Gastrocnemius medialis (tissue), 4 donors: Measurements from ENCODE around the gene KCTD10.

ENCODE experiments used
- POLR2A ChIP-seq, 2 donors: fragments of 450-650 bp; IDR thresholded peaks; one replicate each; pipeline ENCODE4 v1.6.1; 2017; ENCODE audit warnings: antibody characterized with exemption in 2 of 2, mild to moderate bottlenecking in 2 of 2, moderate library complexity in 2 of 2
- TF ChIP-seq, protein P1 (sequence below), 5 experiments: fragments of 450-650 bp in 3 of 5; fragments of 200-600 bp in 2 of 5; sonication (generic) in 2 of 5; IDR thresholded peaks in 4 of 5; conservative IDR thresholded peaks in 1 of 5; 1 replicate in 4 of 5; 2 replicates in 1 of 5; pipeline ENCODE4 v1.5.1; 2016 to 2019; ENCODE audit warnings: antibody characterized with exemption in 5 of 5, mild to moderate bottlenecking in 3 of 5, moderate library complexity in 3 of 5

DNA sequence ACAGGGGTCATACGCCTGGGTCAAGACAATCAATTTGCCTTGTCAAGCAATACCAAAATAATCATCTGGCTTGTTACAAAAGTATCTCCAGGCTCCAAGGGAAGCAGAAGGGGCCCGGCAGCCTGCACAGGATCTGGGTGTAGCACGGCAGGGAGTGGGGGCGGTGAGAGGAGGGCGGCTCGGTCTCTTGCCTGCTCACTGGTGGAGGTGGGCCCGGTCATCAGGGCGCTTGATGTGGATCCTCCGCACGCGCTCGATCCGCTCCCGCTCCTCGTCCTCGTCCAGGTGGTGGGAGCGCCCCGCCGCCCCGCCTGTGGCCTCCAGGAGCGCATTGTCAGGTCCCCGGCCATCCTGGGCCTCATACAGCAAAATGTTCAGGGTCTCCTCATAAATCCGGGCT is 25.7 kb downstream of the KCTD10 start:
- TF ChIP-seq, protein P1, sequence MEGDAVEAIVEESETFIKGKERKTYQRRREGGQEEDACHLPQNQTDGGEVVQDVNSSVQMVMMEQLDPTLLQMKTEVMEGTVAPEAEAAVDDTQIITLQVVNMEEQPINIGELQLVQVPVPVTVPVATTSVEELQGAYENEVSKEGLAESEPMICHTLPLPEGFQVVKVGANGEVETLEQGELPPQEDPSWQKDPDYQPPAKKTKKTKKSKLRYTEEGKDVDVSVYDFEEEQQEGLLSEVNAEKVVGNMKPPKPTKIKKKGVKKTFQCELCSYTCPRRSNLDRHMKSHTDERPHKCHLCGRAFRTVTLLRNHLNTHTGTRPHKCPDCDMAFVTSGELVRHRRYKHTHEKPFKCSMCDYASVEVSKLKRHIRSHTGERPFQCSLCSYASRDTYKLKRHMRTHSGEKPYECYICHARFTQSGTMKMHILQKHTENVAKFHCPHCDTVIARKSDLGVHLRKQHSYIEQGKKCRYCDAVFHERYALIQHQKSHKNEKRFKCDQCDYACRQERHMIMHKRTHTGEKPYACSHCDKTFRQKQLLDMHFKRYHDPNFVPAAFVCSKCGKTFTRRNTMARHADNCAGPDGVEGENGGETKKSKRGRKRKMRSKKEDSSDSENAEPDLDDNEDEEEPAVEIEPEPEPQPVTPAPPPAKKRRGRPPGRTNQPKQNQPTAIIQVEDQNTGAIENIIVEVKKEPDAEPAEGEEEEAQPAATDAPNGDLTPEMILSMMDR (IDR thresholded peaks at IDR 0.05 in 4 of 5, conservative IDR thresholded peaks at IDR 0.05 in 1 of 5) = no peak
- no peak for TF ChIP-seq POLR2A (IDR thresholded peaks at IDR 0.05)
